Neutrophil (primary cell): ENCODE data around the gene ARFGAP2.
A peak's percentile ranks its signal among the peaks of the same experiment; 100 is the strongest.
"Not testable (repeated sequence)": the region's sequence is repeated elsewhere in the genome, so short reads cannot be mapped to it uniquely, and the experiment has no call there.

ENCODE experiments used
- H3K27ac ChIP-seq: fragments of 200-600 bp; sonication (generic); 2 replicates; pipeline ENCODE4 v1.5.1; 2016; ENCODE audit warnings: mild to moderate bottlenecking, moderate library complexity
- H3K27me3 ChIP-seq: fragments of 200-600 bp; sonication (generic); 2 replicates; pipeline ENCODE4 v1.6.0; 2016; ENCODE audit warnings: mild to moderate bottlenecking
- H3K36me3 ChIP-seq: fragments of 200-600 bp; sonication (generic); 2 replicates; pipeline ENCODE4 v1.5.1; 2017
- H3K4me1 ChIP-seq, 2 experiments: fragments of 200-600 bp in 1 of 2; sonication (generic) in 1 of 2; 1 replicate in 1 of 2; 2 replicates in 1 of 2; pipeline versions ENCODE4 v1.5.1 to v1.6.1; 2013 to 2016; ENCODE audit warnings: low read depth in 1 of 2, low read length in 1 of 2, mild to moderate bottlenecking in 1 of 2, moderate library complexity in 1 of 2; ENCODE audit not compliant: control insufficient read depth in 1 of 2, insufficient read depth in 1 of 2
- H3K4me3 ChIP-seq, 2 experiments: fragments of 200-600 bp in 1 of 2; sonication (generic) in 1 of 2; 1 replicate in 1 of 2; 2 replicates in 1 of 2; pipeline ENCODE4 v1.5.1; 2013 to 2016; ENCODE audit warnings: low read depth in 1 of 2, low read length in 1 of 2, mild to moderate bottlenecking in 1 of 2, moderate library complexity in 1 of 2
- H3K9me3 ChIP-seq: fragments of 200-600 bp; sonication (generic); 2 replicates; pipeline ENCODE4 v1.5.1; 2016
- TF ChIP-seq, protein P1 (sequence below): fragments of 200-600 bp; sonication (generic); IDR thresholded peaks from 2 replicates; pipeline ENCODE4 v1.5.1; 2016; ENCODE audit warnings: antibody characterized with exemption

ARFGAP2 gene

GRCh38 chr11:47215366-47215910 lies 38.8 kb upstream of the ARFGAP2 start:
- H3K4me3 ChIP-seq: peak overlapping the region; percentile 73 to 93
- peaks cover 20 to 23% of the 10 kb centered on the region in 2 experiments for H3K4me1 ChIP-seq
- TF ChIP-seq, protein P1, sequence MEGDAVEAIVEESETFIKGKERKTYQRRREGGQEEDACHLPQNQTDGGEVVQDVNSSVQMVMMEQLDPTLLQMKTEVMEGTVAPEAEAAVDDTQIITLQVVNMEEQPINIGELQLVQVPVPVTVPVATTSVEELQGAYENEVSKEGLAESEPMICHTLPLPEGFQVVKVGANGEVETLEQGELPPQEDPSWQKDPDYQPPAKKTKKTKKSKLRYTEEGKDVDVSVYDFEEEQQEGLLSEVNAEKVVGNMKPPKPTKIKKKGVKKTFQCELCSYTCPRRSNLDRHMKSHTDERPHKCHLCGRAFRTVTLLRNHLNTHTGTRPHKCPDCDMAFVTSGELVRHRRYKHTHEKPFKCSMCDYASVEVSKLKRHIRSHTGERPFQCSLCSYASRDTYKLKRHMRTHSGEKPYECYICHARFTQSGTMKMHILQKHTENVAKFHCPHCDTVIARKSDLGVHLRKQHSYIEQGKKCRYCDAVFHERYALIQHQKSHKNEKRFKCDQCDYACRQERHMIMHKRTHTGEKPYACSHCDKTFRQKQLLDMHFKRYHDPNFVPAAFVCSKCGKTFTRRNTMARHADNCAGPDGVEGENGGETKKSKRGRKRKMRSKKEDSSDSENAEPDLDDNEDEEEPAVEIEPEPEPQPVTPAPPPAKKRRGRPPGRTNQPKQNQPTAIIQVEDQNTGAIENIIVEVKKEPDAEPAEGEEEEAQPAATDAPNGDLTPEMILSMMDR: no peak
- H3K27ac ChIP-seq: peak overlapping the region; percentile 86
- no peaks in the 10 kb centered on the region for H3K27me3 ChIP-seq
- peaks cover 6% of the 10 kb centered on the region for H3K36me3 ChIP-seq
- H3K9me3 ChIP-seq: no peaks in the 10 kb centered on the region

DNA sequence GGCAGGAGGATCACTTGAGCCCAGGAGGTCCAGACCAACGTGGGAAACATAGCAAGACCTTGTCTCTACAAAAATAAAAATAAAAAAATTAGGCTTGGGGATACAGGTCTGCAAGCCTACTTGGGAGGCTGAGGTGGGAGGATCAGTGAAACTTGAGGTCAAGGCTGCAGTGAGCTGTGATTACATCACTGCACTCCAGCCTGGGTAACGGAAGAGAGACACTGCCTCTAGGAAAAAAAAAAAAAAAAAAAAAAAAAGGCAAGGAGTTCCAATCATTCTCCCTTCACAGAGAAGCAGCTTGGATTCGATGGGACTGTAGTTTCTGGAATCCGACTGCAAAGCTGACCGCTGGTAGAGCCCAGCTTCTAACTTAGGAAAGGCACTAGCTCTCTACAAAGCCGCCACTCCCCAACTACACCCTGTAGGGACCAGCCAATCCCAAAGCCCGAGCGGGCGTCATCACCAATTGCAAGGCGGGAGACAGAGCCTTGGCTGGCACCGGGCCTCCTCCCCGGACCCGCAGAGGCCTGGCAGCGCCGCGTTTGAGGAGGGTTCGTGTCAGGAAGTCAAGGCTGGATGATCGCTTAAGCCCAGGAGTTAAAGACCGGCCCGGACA lies 37.4 kb upstream of the ARFGAP2 start:
- TF ChIP-seq, protein P1: no peak
- Histone ChIP-seq H3K36me3 (no peaks in the 10 kb centered on the region), H3K4me1 (peaks cover 20 to 23% of the 10 kb centered on the region in 2 experiments)

DNA sequence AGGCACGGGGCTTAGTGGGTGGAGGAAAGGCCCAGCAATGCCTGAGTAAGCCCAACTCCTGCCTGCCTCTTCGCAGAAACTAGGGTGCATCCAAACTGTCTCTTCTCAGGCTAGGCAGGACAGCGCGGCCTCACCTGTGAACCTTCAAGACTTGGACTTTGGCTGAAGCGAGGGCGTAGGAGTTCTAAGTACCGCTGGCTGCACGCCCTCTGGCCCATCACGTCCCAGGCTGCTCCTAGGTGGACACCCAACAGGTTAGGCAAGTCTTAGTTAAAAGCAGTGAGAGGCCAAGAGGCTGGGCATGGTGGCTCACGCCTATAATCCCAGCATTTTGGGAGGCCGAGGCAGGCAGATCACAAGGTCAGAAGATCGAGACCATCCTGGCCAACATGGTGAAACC lies 36.3 kb upstream of the ARFGAP2 start:
- Histone ChIP-seq H3K36me3 (no peaks in the 10 kb centered on the region), H3K27me3 (no peaks in the 10 kb centered on the region), H3K4me3 (no peak overlapping the region), H3K4me1 (peaks cover 20 to 23% of the 10 kb centered on the region in 2 experiments), H3K9me3 (no peaks in the 10 kb centered on the region), H3K27ac (no peak overlapping the region)
- TF ChIP-seq, protein P1: no peak

More for the DNA sequence above, 37.4 kb upstream of the ARFGAP2 start:
- Histone ChIP-seq H3K4me3 (peak overlapping the region; percentile 73 to 93), H3K27ac (peak overlapping the region; percentile 86), H3K27me3 (no peaks in the 10 kb centered on the region), H3K9me3 (no peaks in the 10 kb centered on the region)

DNA sequence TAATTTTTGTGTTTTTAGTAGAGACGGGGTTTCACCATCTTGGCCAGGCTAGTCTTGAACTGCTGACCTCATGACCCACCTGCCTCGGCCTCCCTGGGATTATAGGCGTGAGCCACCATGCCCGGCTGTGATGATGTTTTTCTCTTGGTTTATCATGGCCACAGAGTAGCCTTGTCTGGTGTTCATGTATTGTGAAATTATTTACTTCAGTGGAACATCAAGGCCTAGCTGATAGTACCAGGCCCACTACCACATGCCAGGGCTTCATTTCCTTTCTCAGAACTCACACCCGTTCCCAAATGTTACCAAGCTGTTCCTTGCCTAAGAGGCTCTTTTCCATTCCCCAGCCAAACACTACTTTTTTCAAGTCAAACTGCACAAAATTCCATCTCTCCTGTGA lies 31.9 kb upstream of the ARFGAP2 start:
- Histone ChIP-seq H3K4me3 (no peak overlapping the region), H3K27me3 (no peaks in the 10 kb centered on the region), H3K27ac (no peak overlapping the region), H3K4me1 (peaks cover 0 to under 1% of the 10 kb centered on the region in 2 experiments), H3K9me3 (no peaks in the 10 kb centered on the region), H3K36me3 (no peaks in the 10 kb centered on the region)
- TF ChIP-seq, protein P1: no peak

DNA sequence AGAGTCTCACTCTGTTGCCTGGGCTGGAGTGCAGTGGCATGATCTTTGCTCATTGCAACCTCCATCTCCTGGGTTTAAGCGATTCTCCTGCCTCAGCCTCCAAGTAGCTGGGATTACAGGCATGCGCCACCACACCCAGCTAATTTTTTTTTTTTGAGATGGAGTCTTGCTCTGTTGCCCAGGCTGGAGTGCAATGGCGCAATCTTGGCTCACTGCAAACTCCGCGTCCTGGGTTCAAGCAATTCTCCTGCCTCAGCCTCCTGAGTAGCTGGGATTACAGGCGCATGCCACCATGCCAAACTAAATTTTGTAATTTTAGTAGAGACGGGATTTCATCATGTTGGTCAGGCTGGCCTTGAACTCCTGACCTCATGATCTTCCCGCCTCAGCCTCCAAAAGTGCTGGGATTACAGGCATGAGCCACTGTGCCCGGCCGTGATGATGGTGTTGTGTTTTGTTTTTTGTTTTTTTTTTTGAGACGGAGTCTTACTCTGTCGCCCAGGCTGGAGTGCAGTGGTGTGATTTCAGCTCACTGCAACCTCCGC lies 31.4 kb upstream of the ARFGAP2 start:
- H3K9me3 ChIP-seq, H3K36me3 ChIP-seq, H3K4me1 ChIP-seq, H3K27me3 ChIP-seq, H3K4me3 ChIP-seq, H3K27ac ChIP-seq: not testable (repeated sequence)

- Histone ChIP-seq H3K4me3 (no peak overlapping the region), H3K4me1 (no peaks in the 10 kb centered on the region), H3K27me3 (peaks cover 3% of the 10 kb centered on the region), H3K9me3 (no peaks in the 10 kb centered on the region), H3K36me3 (no peaks in the 10 kb centered on the region), H3K27ac (no peak overlapping the region)
- TF ChIP-seq, protein P1: no peak
Measured at GRCh38 chr11:47207459-47207858, 30.8 kb upstream of the ARFGAP2 start.

DNA sequence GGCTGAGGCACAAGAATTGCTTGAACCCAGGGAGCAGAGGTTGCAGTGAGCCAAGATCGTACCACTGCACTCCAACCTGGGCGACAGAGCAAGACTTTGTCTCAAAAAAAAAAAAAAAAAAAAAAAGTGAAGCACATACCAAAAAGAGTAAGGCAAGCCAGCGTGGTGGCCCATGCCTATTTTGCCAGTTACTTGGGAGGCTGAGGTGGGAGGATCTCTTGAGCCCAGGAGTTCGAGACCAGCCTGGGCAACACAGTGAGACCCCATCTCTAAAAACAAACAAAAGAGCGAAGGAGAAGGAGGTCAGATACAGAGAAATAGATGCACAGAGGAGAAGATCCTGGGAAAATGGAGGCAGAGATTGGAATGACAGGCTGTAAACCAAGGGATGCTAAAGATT lies 29.9 kb upstream of the ARFGAP2 start:
- H3K36me3 ChIP-seq, H3K4me3 ChIP-seq, H3K27ac ChIP-seq, H3K27me3 ChIP-seq, H3K4me1 ChIP-seq, H3K9me3 ChIP-seq: not testable (repeated sequence)
